HG03457 (cell line): Measurements from ENCODE around the gene CCDC192.

Source experiments
- ATAC-seq: cut with Tn5 transposase; IDR thresholded peaks from one replicate; pipeline ENCODE4 v1.9.1; 2021; ENCODE audit warnings: moderate number of reproducible peaks; ENCODE audit not compliant: unreplicated experiment

Gene CCDC192

DNA sequence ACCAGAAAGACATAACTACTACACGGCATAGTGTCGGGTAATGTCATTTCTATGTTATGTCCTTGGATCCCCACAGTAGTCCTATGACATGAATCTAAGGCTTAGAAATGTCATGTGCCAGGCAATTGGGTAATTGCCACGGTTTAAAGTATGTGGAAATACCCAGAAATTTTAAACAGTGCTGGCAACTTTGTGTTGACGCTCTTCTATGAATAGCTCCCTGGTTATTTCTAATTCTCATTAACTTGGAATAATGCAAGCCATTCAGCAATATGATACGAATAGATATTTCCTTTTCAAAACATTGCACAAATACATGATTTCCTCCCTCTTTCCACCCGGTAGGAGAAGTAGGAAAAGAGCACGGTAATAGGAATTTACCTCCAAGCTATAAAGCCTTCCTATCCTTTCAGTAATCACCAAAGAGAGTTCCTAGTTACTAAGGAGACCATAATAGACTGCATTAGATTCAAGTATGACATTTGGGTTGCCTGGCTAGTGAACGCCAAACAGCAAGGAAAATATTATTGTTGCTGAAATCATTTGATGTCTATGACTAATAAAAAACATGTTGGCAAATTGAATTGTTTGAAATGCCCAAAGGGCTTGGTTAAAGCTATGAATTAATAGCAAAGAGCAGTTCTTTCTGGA, 168.4 kb downstream of the CCDC192 start:
- no peak for ATAC-seq

DNA sequence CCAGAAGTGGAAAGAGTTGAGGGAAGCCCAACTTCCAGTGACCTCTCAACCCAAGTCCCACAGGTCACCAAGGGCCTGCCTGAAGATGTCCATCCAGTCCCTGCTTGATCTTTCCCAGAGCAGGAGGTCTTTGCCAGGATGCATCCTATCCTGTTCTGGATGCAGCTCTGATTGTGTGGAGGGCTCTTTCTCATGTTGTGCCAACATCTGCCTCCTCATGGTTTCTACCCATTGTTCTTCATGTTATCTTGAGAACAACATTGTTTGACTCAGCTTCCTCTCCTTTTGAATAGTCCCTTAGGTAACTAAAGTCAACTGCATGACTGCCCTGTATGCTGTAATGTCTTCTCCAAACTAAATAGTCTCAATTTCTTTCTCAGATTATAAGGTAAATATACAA, 169.3 kb downstream of the CCDC192 start:
- ATAC-seq = no peak

- ATAC-seq = peak; percentile 81
Measured at GRCh38 chr5:127875235-127876021, 172.2 kb downstream of the CCDC192 start.

GRCh38 chr5:127876384-127876783, 173.2 kb downstream of the CCDC192 start:
- ATAC-seq = no peak

GRCh38 chr5:127878174-127878750, 175.1 kb downstream of the CCDC192 start:
- ATAC-seq = no peak

DNA sequence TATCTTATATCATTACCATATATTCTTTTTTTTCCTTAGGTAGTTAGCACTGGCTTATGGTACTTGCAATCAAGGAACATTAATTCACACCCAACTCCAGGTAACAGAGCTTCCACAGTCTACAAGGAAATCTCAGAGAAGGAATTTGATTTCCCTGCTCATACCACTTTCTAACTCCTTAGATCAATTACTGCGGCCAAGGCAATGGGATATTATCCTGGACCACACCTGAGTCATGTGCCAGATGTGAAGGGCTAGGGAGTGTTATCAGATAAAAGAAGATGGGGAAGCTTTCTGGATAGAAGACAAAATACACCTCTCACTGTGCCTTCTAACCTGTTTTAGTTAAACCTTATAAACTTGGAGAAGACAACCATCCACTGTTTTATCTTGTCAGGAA, 181.2 kb downstream of the CCDC192 start:
- no peak for ATAC-seq

GRCh38 chr5:127885176-127885575, 182.0 kb downstream of the CCDC192 start:
- ATAC-seq = no peak

DNA sequence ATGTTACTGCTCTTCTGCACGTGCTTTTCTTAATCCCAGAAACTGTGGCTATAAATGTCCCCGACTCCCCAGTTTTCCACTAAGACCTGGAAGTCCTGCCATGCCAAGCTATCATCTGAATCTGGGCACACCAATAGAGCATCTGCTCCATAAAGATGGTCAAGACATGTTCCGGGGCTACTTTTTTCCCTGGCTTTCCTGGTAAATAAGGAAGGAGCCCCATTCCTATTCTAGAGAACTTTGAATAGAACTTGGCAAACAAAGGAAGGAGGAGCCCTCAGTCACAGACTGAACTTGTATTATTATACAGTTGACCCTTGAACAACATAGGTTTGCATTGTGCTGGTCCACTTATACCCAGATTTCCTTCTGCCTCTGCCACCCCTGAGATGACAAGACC, 182.9 kb downstream of the CCDC192 start:
- no peak for ATAC-seq

DNA sequence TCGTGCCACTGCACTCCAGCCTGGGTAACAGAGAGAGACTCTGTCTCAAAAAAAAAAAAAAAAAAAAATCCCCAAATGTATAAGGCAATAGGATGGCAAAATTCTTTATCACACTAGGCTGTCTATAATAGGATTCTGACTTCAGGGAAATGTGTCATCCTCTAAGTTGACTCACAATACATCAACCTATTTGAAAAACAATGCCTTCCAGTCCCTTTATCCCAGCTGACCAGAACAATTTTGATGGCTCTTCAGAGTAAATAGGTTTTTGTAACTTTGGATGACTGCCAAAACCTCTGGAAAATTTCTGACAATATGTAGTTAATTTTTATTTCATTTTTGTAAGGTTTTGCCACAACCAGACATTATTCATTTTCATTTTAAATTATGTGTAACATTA, 184.1 kb downstream of the CCDC192 start:
- ATAC-seq = no peak

- ATAC-seq = no peak
Measured at GRCh38 chr5:127891942-127892341, 188.8 kb downstream of the CCDC192 start.

- no peak for ATAC-seq
Measured at GRCh38 chr5:127892467-127893207, 189.4 kb downstream of the CCDC192 start.

DNA sequence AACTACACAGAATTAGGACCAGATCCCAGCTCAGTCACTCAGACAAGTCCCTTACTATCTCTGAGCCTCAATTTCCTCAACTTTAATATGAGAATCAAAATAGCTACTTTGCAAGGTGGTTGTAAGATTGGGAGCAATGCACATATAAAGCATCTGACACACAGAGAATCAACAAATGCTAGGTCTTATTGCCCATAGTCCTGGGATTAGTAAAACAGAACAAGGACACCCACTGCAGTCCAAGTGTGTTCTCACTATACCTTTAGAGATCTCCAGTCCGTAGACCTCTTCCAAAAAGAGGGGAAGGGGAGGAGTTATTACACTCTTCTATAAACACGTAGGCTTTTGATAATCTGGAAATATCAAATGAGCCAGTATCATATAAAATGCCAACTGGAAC, 190.0 kb downstream of the CCDC192 start:
- ATAC-seq = no peak

GRCh38 chr5:127894461-127894860, 191.3 kb downstream of the CCDC192 start:
- ATAC-seq = no peak

GRCh38 chr5:127898551-127899213, 195.5 kb downstream of the CCDC192 start:
- no peak for ATAC-seq

DNA sequence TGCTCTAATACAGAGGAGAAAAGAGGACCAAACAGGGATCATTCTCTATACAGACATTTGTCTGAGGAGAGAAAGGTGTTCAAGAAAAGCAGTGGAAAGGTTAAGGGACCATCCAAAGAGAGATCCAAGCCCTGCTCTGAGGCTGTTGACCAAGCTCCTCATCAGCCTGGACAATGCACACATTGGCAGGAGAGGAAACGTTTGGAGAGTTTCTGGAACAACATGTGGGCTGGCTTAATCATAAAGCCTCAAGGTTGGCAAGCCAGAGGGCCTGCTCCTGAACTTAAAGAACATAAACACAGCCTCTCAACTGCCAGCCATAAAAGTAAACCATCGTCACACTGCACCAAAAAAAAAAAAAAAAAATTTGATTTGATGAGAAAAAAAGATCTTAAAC, 196.0 kb downstream of the CCDC192 start:
- no peak for ATAC-seq

DNA sequence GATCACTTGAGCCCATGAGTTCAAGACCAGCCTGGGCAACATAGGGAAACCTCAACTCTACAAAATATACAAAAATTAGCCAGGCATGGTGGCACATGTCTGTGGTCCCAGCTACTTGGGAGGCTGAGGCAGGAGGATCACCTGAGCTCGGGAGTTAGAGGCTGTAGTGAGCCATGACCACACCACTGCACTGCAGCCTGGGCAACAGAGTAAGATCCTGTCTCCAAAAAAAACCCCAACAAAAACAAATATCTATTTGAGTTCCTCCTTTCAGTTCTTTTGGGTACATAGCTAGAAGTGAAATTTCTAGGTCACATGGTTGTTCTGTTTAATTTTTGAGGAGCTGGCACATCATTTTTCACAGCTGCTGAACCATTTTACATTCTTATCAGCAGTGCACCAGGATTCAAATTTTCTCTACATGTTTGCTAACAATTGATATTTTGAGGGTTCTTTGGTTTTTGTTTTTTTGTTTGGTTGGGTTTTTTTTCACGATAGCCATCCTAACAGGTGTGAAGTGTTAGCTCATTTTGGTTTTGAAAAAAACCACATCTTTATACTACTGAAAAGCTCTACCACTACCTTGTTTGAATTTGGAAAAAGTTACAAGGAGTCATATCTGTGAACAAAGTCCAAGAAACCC, 203.5 kb downstream of the CCDC192 start:
- ATAC-seq = no peak

- no peak for ATAC-seq
Measured at GRCh38 chr5:127907907-127908306, 204.7 kb downstream of the CCDC192 start.

DNA sequence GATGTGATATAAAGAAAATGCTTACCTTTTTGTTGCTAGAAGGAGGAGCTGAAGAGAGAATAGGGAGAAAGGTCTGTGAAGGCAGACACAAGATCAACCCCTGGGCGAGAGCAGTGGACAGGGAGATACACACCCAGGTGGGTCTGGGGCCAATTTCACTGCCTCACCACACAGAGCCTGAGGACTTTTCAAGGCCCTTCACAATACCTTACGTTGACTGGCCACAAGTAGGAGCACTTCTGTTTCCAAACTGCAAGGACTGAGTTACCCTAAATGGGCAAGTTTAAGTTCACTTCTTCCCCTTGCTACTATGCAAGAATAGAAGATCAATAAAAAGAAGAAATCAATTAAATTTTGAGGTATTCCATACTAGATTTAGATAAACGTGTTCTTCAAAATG, 205.9 kb downstream of the CCDC192 start:
- ATAC-seq = peak; percentile 74

DNA sequence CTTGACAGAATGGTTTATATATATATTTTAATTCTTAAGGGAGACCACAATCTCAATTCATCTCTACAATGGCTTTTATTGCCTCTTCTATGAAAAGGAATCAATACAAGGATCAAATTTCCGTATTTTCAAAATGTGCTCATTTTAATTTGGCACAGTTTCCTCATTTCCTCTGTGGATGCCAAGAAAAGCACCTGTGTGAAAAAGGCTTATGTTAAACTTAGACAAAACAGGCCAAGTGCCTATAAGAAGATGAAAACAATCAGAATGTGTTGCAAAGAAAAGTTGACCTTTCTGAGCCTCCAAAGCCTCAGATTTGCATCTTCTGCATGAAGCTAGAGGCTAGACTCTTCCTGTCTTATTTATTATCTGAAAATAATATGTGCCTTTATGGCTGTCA, 206.6 kb downstream of the CCDC192 start:
- no peak for ATAC-seq

DNA sequence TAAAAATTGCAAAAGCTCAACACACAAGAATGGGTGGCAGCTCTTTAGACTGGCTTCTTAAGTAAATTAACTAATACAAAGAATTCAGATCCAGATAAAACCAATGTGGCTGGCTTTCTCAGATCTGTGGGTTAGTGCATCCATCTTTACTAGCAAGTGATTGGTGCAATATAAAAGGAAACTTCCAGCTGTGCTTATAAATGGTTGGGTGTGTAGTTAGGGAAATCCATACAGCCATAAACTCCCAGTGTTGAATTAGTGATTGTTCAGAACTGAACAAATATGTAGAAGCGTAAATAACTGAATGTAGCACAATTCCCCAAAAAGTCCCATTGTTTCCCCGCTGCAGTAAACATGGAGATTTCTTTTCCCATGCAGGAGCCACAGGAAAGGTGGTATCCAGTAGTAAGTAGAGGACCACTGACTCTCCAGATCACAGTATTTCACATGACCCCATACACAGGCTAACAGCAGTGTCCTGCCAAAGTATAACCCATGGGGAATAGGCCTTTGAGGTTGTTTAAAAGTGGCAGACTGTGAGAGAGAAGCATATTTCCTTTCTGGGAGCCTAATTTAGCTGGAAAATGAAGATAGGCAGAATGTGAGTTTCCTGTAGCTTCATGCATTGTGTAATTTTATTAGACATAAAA, 207.2 kb downstream of the CCDC192 start:
- ATAC-seq = no peak
